GM19239 (cell line): ENCODE data around the gene LRP1B.
"Not testable (repeated sequence)": the region's sequence is repeated elsewhere in the genome, so short reads cannot be mapped to it uniquely, and the experiment has no call there.

Source experiments
- DNase-seq: peaks from one replicate; pipeline ENCODE4 v3.0.0; 2011; ENCODE audit warnings: low spot score; ENCODE audit not compliant: insufficient read length
- FAIRE-seq: peaks from 2 replicates; lab custom pipeline; 2011; peaks lifted over from hg19 to GRCh38; lab: Jason Lieb, UNC

LRP1B gene

GRCh38 chr2:141280037-141280436 lies 850.8 kb downstream of the LRP1B start:
- DNase-seq: no peak
- FAIRE-seq: no peak

- DNase-seq (no peak), FAIRE-seq (no peak)
Observed at GRCh38 chr2:141271346-141271745, 859.5 kb downstream of the LRP1B start.

- no peak for FAIRE-seq
Observed at GRCh38 chr2:141264848-141265247, 866.0 kb downstream of the LRP1B start.

GRCh38 chr2:141260911-141261310 lies 869.9 kb downstream of the LRP1B start:
- DNase-seq (no peak), FAIRE-seq (no peak)

More at GRCh38 chr2:141264848-141265247, 866.0 kb downstream of the LRP1B start:
- no peak for DNase-seq

GRCh38 chr2:141259683-141260082 lies 871.1 kb downstream of the LRP1B start:
- no peak for DNase-seq
- FAIRE-seq: no peak

- DNase-seq: no peak
- no peak for FAIRE-seq
Observed at GRCh38 chr2:141242008-141242407, 888.8 kb downstream of the LRP1B start.

- no peak for FAIRE-seq
- no peak for DNase-seq
Observed at GRCh38 chr2:141226560-141226959, 904.3 kb downstream of the LRP1B start.

- DNase-seq (no peak), FAIRE-seq (no peak)
Observed at GRCh38 chr2:141207036-141207385, 923.8 kb downstream of the LRP1B start.

GRCh38 chr2:141201016-141201565 lies 929.7 kb downstream of the LRP1B start:
- DNase-seq (no peak), FAIRE-seq (no peak)

- FAIRE-seq (no peak), DNase-seq (no peak)
Observed at GRCh38 chr2:141200191-141200590, 930.6 kb downstream of the LRP1B start.

GRCh38 chr2:141199711-141200110 lies 931.1 kb downstream of the LRP1B start:
- DNase-seq (no peak), FAIRE-seq (no peak)

- FAIRE-seq: no peak
- no peak for DNase-seq
Observed at GRCh38 chr2:141195087-141195486, 935.7 kb downstream of the LRP1B start.

GRCh38 chr2:141187075-141187439 lies 943.8 kb downstream of the LRP1B start:
- FAIRE-seq: no peak

GRCh38 chr2:141186413-141187074 lies 944.3 kb downstream of the LRP1B start:
- DNase-seq (no peak), FAIRE-seq (no peak)

More at GRCh38 chr2:141187075-141187439, 943.8 kb downstream of the LRP1B start:
- DNase-seq: no peak

- FAIRE-seq: no peak
- no peak for DNase-seq
Observed at GRCh38 chr2:141182246-141182645, 948.6 kb downstream of the LRP1B start.

GRCh38 chr2:141169117-141169516 lies 961.7 kb downstream of the LRP1B start:
- FAIRE-seq, DNase-seq: not testable (repeated sequence)

- DNase-seq (no peak), FAIRE-seq (no peak)
Observed at GRCh38 chr2:141162314-141162713, 968.5 kb downstream of the LRP1B start.

GRCh38 chr2:141151611-141152286 lies 979.1 kb downstream of the LRP1B start:
- FAIRE-seq: no peak
- DNase-seq: no peak

GRCh38 chr2:141142025-141142424 lies 988.8 kb downstream of the LRP1B start:
- no peak for FAIRE-seq
- no peak for DNase-seq

GRCh38 chr2:141137122-141137693 lies 993.6 kb downstream of the LRP1B start:
- no peak for DNase-seq
- no peak for FAIRE-seq

- FAIRE-seq: no peak
- no peak for DNase-seq
Observed at GRCh38 chr2:141133883-141134282, 996.9 kb downstream of the LRP1B start.
